Parathyroid adenoma (tissue), 2 donors: ENCODE data around the gene CACHD1.

Experiments
- H2AFZ ChIP-seq: fragments of 300-600 bp; sonication (generic); one replicate; pipeline ENCODE4 v1.7.0; 2017; ENCODE audit warnings: antibody characterized with exemption, mild to moderate bottlenecking
- H3K27ac ChIP-seq: fragments of 300-600 bp; sonication (generic); one replicate; pipeline ENCODE4 v1.7.0; 2017
- H3K27me3 ChIP-seq: fragments of 300-600 bp; sonication (generic); one replicate; pipeline ENCODE4 v1.7.0; 2017; ENCODE audit warnings: low read length; ENCODE audit not compliant: control insufficient read depth, insufficient read depth
- H3K36me3 ChIP-seq: fragments of 300-600 bp; sonication (generic); one replicate; pipeline ENCODE4 v1.7.0; 2017; ENCODE audit warnings: low read length; ENCODE audit not compliant: control insufficient read depth, insufficient read depth
- H3K4me1 ChIP-seq: fragments of 300-600 bp; sonication (generic); one replicate; pipeline ENCODE4 v1.7.0; 2017; ENCODE audit warnings: control low read depth
- H3K4me2 ChIP-seq: fragments of 300-600 bp; sonication (generic); one replicate; pipeline ENCODE4 v1.7.0; 2017; ENCODE audit warnings: low read length
- H3K4me3 ChIP-seq: fragments of 300-600 bp; sonication (generic); one replicate; pipeline ENCODE4 v1.7.0; 2017; ENCODE audit warnings: low read depth, low read length
- H3K79me2 ChIP-seq: fragments of 300-600 bp; sonication (generic); one replicate; pipeline ENCODE4 v1.7.0; 2017; ENCODE audit warnings: control low read depth
- H3K9ac ChIP-seq: fragments of 300-600 bp; sonication (generic); one replicate; pipeline ENCODE4 v1.7.0; 2017; ENCODE audit warnings: mild to moderate bottlenecking
- H3K9me3 ChIP-seq: fragments of 300-600 bp; sonication (generic); one replicate; pipeline ENCODE4 v1.7.0; 2017; ENCODE audit warnings: low read length; ENCODE audit not compliant: control insufficient read depth
- CTCF ChIP-seq: fragments of 300-600 bp; sonication (generic); IDR thresholded peaks from one replicate; pipeline ENCODE4 v1.7.0; 2017; ENCODE audit warnings: antibody characterized with exemption, mild to moderate bottlenecking
- donor health status: primary hyperparathyroidism.

The CACHD1 gene

GRCh38 chr1:64540265-64540791, 70.4 kb downstream of the CACHD1 start:
- H3K9me3 ChIP-seq: no peaks in the 10 kb centered on the region
- no peaks in the 10 kb centered on the region for H3K36me3 ChIP-seq
- H3K4me2 ChIP-seq: peak overlapping the region; percentile 24
- no peaks in the 10 kb centered on the region for H3K79me2 ChIP-seq
- no peak for TF ChIP-seq CTCF
- H2AFZ ChIP-seq: no peak overlapping the region
- H3K27me3 ChIP-seq: no peaks in the 10 kb centered on the region
- H3K4me1 ChIP-seq: peaks cover 7% of the 10 kb centered on the region
- H3K27ac ChIP-seq: peak overlapping the region; percentile 36
- no peak overlapping the region for H3K4me3 ChIP-seq
- H3K9ac ChIP-seq: no peak overlapping the region

GRCh38 chr1:64542118-64542517, 72.2 kb downstream of the CACHD1 start:
- H3K79me2 ChIP-seq: no peaks in the 10 kb centered on the region
- H2AFZ ChIP-seq: no peak overlapping the region
- H3K4me1 ChIP-seq: peaks cover 4% of the 10 kb centered on the region
- H3K27ac ChIP-seq: no peak overlapping the region
- TF ChIP-seq CTCF: no peak
- H3K4me3 ChIP-seq: no peak overlapping the region
- no peaks in the 10 kb centered on the region for H3K9me3 ChIP-seq
- no peaks in the 10 kb centered on the region for H3K36me3 ChIP-seq
- H3K4me2 ChIP-seq: no peak overlapping the region
- H3K9ac ChIP-seq: no peak overlapping the region
- no peaks in the 10 kb centered on the region for H3K27me3 ChIP-seq

GRCh38 chr1:64543831-64544230, 73.9 kb downstream of the CACHD1 start:
- H3K9me3 ChIP-seq: no peaks in the 10 kb centered on the region
- no peak overlapping the region for H3K27ac ChIP-seq
- no peak overlapping the region for H2AFZ ChIP-seq
- H3K27me3 ChIP-seq: no peaks in the 10 kb centered on the region
- no peak overlapping the region for H3K9ac ChIP-seq
- no peaks in the 10 kb centered on the region for H3K79me2 ChIP-seq
- H3K36me3 ChIP-seq: no peaks in the 10 kb centered on the region
- no peak overlapping the region for H3K4me3 ChIP-seq
- no peak for TF ChIP-seq CTCF
- H3K4me1 ChIP-seq: no peaks in the 10 kb centered on the region
- H3K4me2 ChIP-seq: no peak overlapping the region

- Histone ChIP-seq H3K9ac (no peak overlapping the region), H2AFZ (no peak overlapping the region), H3K27me3 (no peaks in the 10 kb centered on the region), H3K79me2 (no peaks in the 10 kb centered on the region), H3K36me3 (no peaks in the 10 kb centered on the region), H3K4me3 (no peak overlapping the region), H3K4me1 (no peaks in the 10 kb centered on the region), H3K4me2 (no peak overlapping the region), H3K27ac (no peak overlapping the region), H3K9me3 (no peaks in the 10 kb centered on the region)
- no peak for TF ChIP-seq CTCF
These were observed 75.4 kb downstream of the CACHD1 start for GRCh38 chr1:64545118-64545843.

DNA sequence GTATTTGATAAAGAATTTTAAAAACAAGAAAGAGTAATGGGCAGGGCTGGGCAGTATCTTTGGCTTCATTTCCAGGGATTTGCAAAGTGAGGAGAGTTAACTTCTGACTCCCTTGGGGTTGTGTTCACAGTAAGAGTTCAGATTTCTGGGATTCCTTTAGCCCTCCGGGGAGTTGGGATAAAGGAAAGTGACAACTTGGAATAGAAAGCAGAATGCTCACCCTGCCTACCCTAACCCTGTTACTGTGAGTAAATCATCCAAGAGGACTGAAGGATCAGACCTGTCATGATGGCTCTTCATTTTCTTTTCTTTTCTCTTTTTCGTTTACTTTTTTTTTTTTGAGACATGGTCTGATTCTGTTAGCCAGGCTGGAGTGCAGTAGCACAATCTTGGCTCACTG, 76.1 kb downstream of the CACHD1 start:
- Histone ChIP-seq H3K27ac (no peak overlapping the region), H3K36me3 (no peaks in the 10 kb centered on the region), H3K79me2 (no peaks in the 10 kb centered on the region), H3K4me1 (no peaks in the 10 kb centered on the region), H2AFZ (no peak overlapping the region), H3K9ac (no peak overlapping the region), H3K9me3 (no peaks in the 10 kb centered on the region), H3K4me2 (no peak overlapping the region), H3K4me3 (no peak overlapping the region), H3K27me3 (no peaks in the 10 kb centered on the region)
- no peak for TF ChIP-seq CTCF
